H1 (cell line): ENCODE results near the gene PTPN12. TPM values are rescaled to one million over a fixed set of nuclear protein-coding genes. Genes with fewer than 3 reads are reported as not detected.

Experiments used
- CTCF ChIA-PET: fragments of 300-600 bp; sonication (Branson Sonifier 250); formaldehyde crosslinking; loops from one replicate; lab custom pipeline; 2021; ENCODE audit not compliant: partially characterized antibody; lab: Charles Lee
- POLR2A ChIA-PET: fragments of 300-600 bp; sonication (Branson Sonifier 250); formaldehyde crosslinking; loops from one replicate; lab custom pipeline; 2021; ENCODE audit warnings: inconsistent platforms; ENCODE audit not compliant: partially characterized antibody; lab: Charles Lee
- DNase-seq, 2 experiments: peaks; one replicate each; pipeline versions ENCODE4 v3.0.0 to v3.0.0-alpha.2; 2010 to 2022; ENCODE audit warnings: low spot score in 2 of 2, low read depth in 1 of 2, mixed read lengths in 1 of 2
- FAIRE-seq: peaks from 2 replicates; lab custom pipeline; 2011; peaks lifted over from hg19 to GRCh38; lab: Jason Lieb, UNC
- H2AFZ ChIP-seq: 2 replicates; pipeline ENCODE4 v1.8.1; 2012; ENCODE audit warnings: low read length, inconsistent platforms
- H2AK5ac ChIP-seq: 2 replicates; pipeline ENCODE4 v1.6.1; 2013; ENCODE audit warnings: low read depth, low read length
- H2BK120ac ChIP-seq: replicated peaks from 2 replicates; pipeline ENCODE3; 2013; ENCODE audit warnings: low read depth, low read length, inconsistent platforms
- H2BK12ac ChIP-seq: 2 replicates; pipeline ENCODE4 v1.6.1; 2013; ENCODE audit warnings: low read depth, low read length
- H2BK15ac ChIP-seq: 2 replicates; pipeline ENCODE4 v1.6.1; 2013; ENCODE audit warnings: low read length
- H2BK20ac ChIP-seq: 2 replicates; pipeline ENCODE4 v1.6.1; 2013; ENCODE audit warnings: low read length
- H2BK5ac ChIP-seq: 2 replicates; pipeline ENCODE4 v1.6.1; 2013; ENCODE audit warnings: low read depth, low read length
- H3K14ac ChIP-seq: 2 replicates; pipeline ENCODE4 v1.6.1; 2013; ENCODE audit warnings: inconsistent platforms; ENCODE audit not compliant: insufficient read length
- H3K18ac ChIP-seq: 2 replicates; pipeline ENCODE4 v1.6.1; 2013; ENCODE audit warnings: low read length; ENCODE audit errors: extremely low read depth
- H3K23ac ChIP-seq: 2 replicates; pipeline ENCODE4 v1.6.1; 2013; ENCODE audit warnings: inconsistent platforms; ENCODE audit not compliant: insufficient read length
- H3K23me2 ChIP-seq: 2 replicates; pipeline ENCODE4 v1.6.1; 2013; ENCODE audit warnings: low read depth, low read length
- H3K27ac ChIP-seq: 2 replicates; pipeline ENCODE4 v1.6.1; 2011; ENCODE audit warnings: low read depth, low read length, inconsistent platforms
- H3K27me3 ChIP-seq, 4 experiments: replicated peaks in 1 of 4; 1 replicate in 1 of 4; 2 replicates in 3 of 4; pipeline versions ENCODE4 v1.6.1 to v1.8.1; 2011 to 2013; ENCODE audit warnings: low read length in 3 of 4, mild to moderate bottlenecking in 3 of 4, inconsistent platforms in 2 of 4, mixed read lengths in 2 of 4, moderate library complexity in 1 of 4; ENCODE audit not compliant: control insufficient read depth in 3 of 4, insufficient read depth in 3 of 4; ENCODE audit errors: extremely low read depth in 1 of 4
- H3K36me3 ChIP-seq, 4 experiments: 2 replicates each; pipeline versions ENCODE4 v1.6.1 to v1.8.1; 2011 to 2013; ENCODE audit warnings: mild to moderate bottlenecking in 4 of 4, low read length in 3 of 4, moderate library complexity in 2 of 4, control low read depth in 1 of 4, inconsistent platforms in 1 of 4; ENCODE audit not compliant: insufficient read depth in 4 of 4, control insufficient read depth in 2 of 4
- H3K4ac ChIP-seq: replicated peaks from 2 replicates; pipeline ENCODE3; 2013; ENCODE audit warnings: low read length, low read depth, mixed read lengths, inconsistent platforms; ENCODE audit not compliant: insufficient read length
- H3K4me1 ChIP-seq, 4 experiments: replicated peaks in 1 of 4; 1 replicate in 1 of 4; 2 replicates in 3 of 4; pipeline versions ENCODE4 v1.6.1 to v1.8.1; 2011 to 2013; ENCODE audit warnings: low read length in 3 of 4, inconsistent platforms in 2 of 4, mixed read lengths in 1 of 4; ENCODE audit not compliant: insufficient read depth in 4 of 4, control insufficient read depth in 3 of 4
- H3K4me2 ChIP-seq, 2 experiments: 2 replicates each; pipeline versions ENCODE4 v1.6.1 to v1.8.1; 2011 to 2013; ENCODE audit warnings: low read depth in 2 of 2, low read length in 2 of 2, control low read depth in 1 of 2, inconsistent platforms in 1 of 2, mild to moderate bottlenecking in 1 of 2; ENCODE audit not compliant: insufficient read depth in 1 of 2
- H3K4me3 ChIP-seq, 4 experiments: fragments of 200-600, 300-600 bp in 1 of 4; sonication (generic), shearing (Covaris generic), sonication (Bioruptor Twin) in 1 of 4; 2 replicates each; pipeline versions ENCODE4 v1.5.1 to v1.8.1; 2011 to 2016; ENCODE audit warnings: low read length in 4 of 4, low read depth in 3 of 4, control low read depth in 2 of 4, inconsistent platforms in 2 of 4, mild to moderate bottlenecking in 2 of 4, mixed read lengths in 1 of 4, moderate library complexity in 1 of 4; ENCODE audit not compliant: insufficient read depth in 2 of 4; ENCODE audit errors: extremely low read depth in 1 of 4
- H3K56ac ChIP-seq: replicated peaks from 2 replicates; pipeline ENCODE3; 2013; ENCODE audit warnings: low read depth, mild to moderate bottlenecking, mixed read lengths, low read length, inconsistent platforms; ENCODE audit not compliant: insufficient read length
- H3K79me1 ChIP-seq: 2 replicates; pipeline ENCODE4 v1.6.1; 2013; ENCODE audit warnings: low read depth, low read length, control low read depth
- H3K79me2 ChIP-seq, 2 experiments: 2 replicates each; pipeline versions ENCODE4 v1.6.1 to v1.8.1; 2012 to 2013; ENCODE audit warnings: low read length in 2 of 2, mild to moderate bottlenecking in 2 of 2, inconsistent platforms in 1 of 2; ENCODE audit not compliant: insufficient read depth in 2 of 2, control insufficient read depth in 1 of 2
- H3K9ac ChIP-seq, 4 experiments: replicated peaks in 1 of 4; 1 replicate in 1 of 4; 2 replicates in 3 of 4; pipeline versions ENCODE4 v1.6.1 to v1.8.1; 2011 to 2013; ENCODE audit warnings: low read depth in 3 of 4, low read length in 3 of 4, control low read depth in 2 of 4, mild to moderate bottlenecking in 2 of 4, moderate library complexity in 2 of 4, inconsistent platforms in 1 of 4; ENCODE audit errors: extremely low read depth in 1 of 4
- H3K9me3 ChIP-seq, 2 experiments: 2 replicates each; pipeline versions ENCODE4 v1.6.1 to v1.8.1; 2012 to 2013; ENCODE audit warnings: mild to moderate bottlenecking in 2 of 2, moderate library complexity in 2 of 2, control low read depth in 1 of 2, inconsistent platforms in 1 of 2, low read depth in 1 of 2, low read length in 1 of 2, mixed read lengths in 1 of 2; ENCODE audit not compliant: insufficient read depth in 2 of 2
- H4K20me1 ChIP-seq, 2 experiments: replicated peaks in 1 of 2; 2 replicates each; pipeline versions ENCODE3 to v1.8.1; 2011 to 2013; ENCODE audit warnings: inconsistent platforms in 2 of 2, low read length in 2 of 2, mild to moderate bottlenecking in 1 of 2; ENCODE audit not compliant: insufficient read depth in 2 of 2, control insufficient read depth in 1 of 2
- H4K5ac ChIP-seq: 2 replicates; pipeline ENCODE4 v1.6.1; 2013; ENCODE audit warnings: low read length, low read depth, mixed read lengths, inconsistent platforms; ENCODE audit not compliant: insufficient read length
- H4K8ac ChIP-seq: 2 replicates; pipeline ENCODE4 v1.8.0; 2013; ENCODE audit warnings: mild to moderate bottlenecking, moderate library complexity, low read length, inconsistent platforms; ENCODE audit not compliant: insufficient read depth; ENCODE audit errors: extremely low read depth
- H4K91ac ChIP-seq: replicated peaks from 2 replicates; pipeline ENCODE3; 2013; ENCODE audit warnings: low read length, mixed read lengths, inconsistent platforms; ENCODE audit not compliant: insufficient read length
- ASH2L ChIP-seq: fragments of 200-600, 300-600 bp; sonication (generic); IDR thresholded peaks from one replicate; pipeline ENCODE4 v1.7.1; 2017; ENCODE audit warnings: low read length
- CBX8 ChIP-seq: fragments of 300-800, 300-1000 bp; sonication (generic); IDR thresholded peaks from 2 replicates; pipeline ENCODE4 v1.7.1; 2016; ENCODE audit warnings: low read depth, low read length, borderline replicate concordance
- CTCF ChIP-seq, 3 experiments: IDR thresholded peaks; 1 replicate in 2 of 3; 2 replicates in 1 of 3; pipeline versions ENCODE4 v1.5.1 to v1.6.1; 2011; ENCODE audit warnings: low read length in 3 of 3, mild to moderate bottlenecking in 3 of 3, inconsistent platforms in 2 of 3, low read depth in 1 of 3, moderate library complexity in 1 of 3; ENCODE audit not compliant: insufficient read depth in 1 of 3; ENCODE audit errors: control extremely low read depth in 1 of 3
- NRF1 ChIP-seq: IDR thresholded peaks from 2 replicates; pipeline ENCODE4 v1.6.1; 2011; ENCODE audit warnings: mild to moderate bottlenecking, low read depth, low read length, improper control_type of control experiment
- POLR2A ChIP-seq, 2 experiments: IDR thresholded peaks; 1 replicate in 1 of 2; 2 replicates in 1 of 2; pipeline ENCODE4 v1.6.1; 2011; ENCODE audit warnings: low read depth in 2 of 2, low read length in 2 of 2, mild to moderate bottlenecking in 2 of 2; ENCODE audit errors: control extremely low read depth in 1 of 2
- POLR2AphosphoS5 ChIP-seq: IDR thresholded peaks from 2 replicates; pipeline ENCODE4 v1.6.1; 2011; ENCODE audit warnings: low read depth, low read length
- SUZ12 ChIP-seq: fragments of 200-600 bp; sonication (generic); IDR thresholded peaks from 2 replicates; pipeline ENCODE4 v1.6.1; 2012; ENCODE audit warnings: mild to moderate bottlenecking, inconsistent platforms, low read length, moderate library complexity, mixed read lengths
- TAF1 ChIP-seq: IDR thresholded peaks from 2 replicates; pipeline ENCODE4 v1.6.1; 2011; ENCODE audit warnings: mild to moderate bottlenecking, low read depth, low read length
- TBP ChIP-seq: IDR thresholded peaks from 2 replicates; pipeline ENCODE4 v1.6.1; 2011; ENCODE audit warnings: low read depth, low read length, improper control_type of control experiment
- YY1 ChIP-seq: IDR thresholded peaks from 2 replicates; pipeline ENCODE4 v1.6.1; 2011; ENCODE audit warnings: low read depth, mild to moderate bottlenecking, low read length
- WGBS, 2 experiments: shearing (Covaris generic) in 1 of 2; methylation state at CpG; one replicate each; pipeline versions ENCODE4 v1.1.6 to v1.1.7; 2013 to 2015; ENCODE audit warnings: low lambda C conversion rate in 2 of 2, mixed read lengths in 2 of 2, inconsistent platforms in 1 of 2, low coverage in 1 of 2, missing lambda C conversion rate in 1 of 2; ENCODE audit not compliant: insufficient replicate concordance in 2 of 2, insufficient coverage in 1 of 2, insufficient read length in 1 of 2; ENCODE audit errors: extremely low coverage in 1 of 2, missing lambda C conversion rate in 1 of 2; 5-methylcytosine and 5-hydroxymethylcytosine counted together
- polyA plus RNA-seq, 7 experiments: library from polyadenylated mRNA; depleted of rRNA in 3 of 7; stranded (reverse) in 5 of 7; unstranded in 2 of 7; fragments of >200 nt in 5 of 7; fragments of 200-250 nt in 2 of 7; gene quantifications; 1 replicate in 5 of 7; 2 replicates in 1 of 7; 4 replicates in 1 of 7; pipeline versions ENCODE4 v1.2.1 to v1.2.3, GENCODE V29; 2011 to 2013; ENCODE audit warnings: missing spikeins in 2 of 7, mixed read lengths in 2 of 7
- total RNA-seq: library from RNA; stranded (reverse); fragmentation: NEBNext Ultra II Directional; extraction: Animal tissue kit (Norgen Biotek cat#: 25700); gene quantifications from 2 replicates; pipeline ENCODE4 v1.2.1, GENCODE V29; 2021

PTPN12 gene
- total and polyA plus RNA-seq, 2 of the 8 experiments (the other 6 are each of a cell fraction or from before 2014, with no cell fraction given), result 39.7 to 132 TPM

DNA sequence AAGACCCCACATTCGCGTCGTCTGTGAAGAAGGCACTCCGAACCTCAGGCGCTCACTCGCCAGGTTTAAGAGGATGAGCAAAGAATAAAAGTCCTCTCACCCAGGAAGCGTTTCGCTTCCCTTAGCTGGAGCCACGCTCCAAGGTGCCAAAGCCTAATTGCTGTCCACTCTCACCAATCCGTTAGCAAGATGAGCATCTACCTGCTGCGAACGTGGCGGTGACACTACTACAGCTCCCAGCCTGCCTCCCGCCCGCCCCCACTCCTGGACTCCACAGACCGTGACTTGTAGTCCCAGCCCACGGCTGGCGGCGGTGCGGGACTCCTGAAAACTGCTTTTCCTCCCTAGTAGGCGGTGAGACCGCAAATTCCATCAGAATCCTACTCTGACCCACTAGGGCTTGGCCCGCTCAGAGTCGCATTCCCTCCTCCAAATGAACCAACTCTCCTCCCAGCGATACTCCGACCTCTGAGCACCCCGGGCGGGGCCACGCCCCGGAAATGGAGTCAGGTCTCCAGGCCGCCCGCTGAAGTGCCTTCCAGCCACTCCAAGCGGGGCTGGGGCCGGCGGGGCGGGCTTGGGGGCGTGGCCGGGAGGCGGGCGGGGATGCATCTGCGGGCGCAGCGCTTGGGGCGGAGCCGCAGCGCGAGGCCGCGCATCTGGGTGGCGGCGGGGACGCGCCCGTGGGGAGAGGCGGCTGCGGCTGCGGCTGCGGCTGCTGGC, 521 bp upstream of the PTPN12 start:
- ChIA-PET CTCF (interaction anchor here (1.0 to 1.2 kb wide), 2 partner anchors 19 to 24 kb away, joined by 3 to 5 read pairs; no protein-coding TSS in a partner anchor), POLR2A (interaction anchor here (0.5 to 2.1 kb wide), 5 partner anchors 12 to 263 kb away, joined by 3 to 15 read pairs (median 3); no protein-coding TSS in a partner anchor)
- Histone ChIP-seq H3K36me3 (no peaks in the 10 kb centered on the region), H3K56ac (peak overlapping the region; percentile 59), H3K18ac (peak overlapping the region; percentile 84), H3K79me1 (no peaks in the 10 kb centered on the region), H3K4me1 (peaks cover 0 to 3% (median 1%) of the 10 kb centered on the region in 4 experiments; a peak in 2 of 7 replicates), H2BK15ac (no peak overlapping the region), H4K91ac (peak overlapping the region; percentile 85), H3K4ac (peak overlapping the region; percentile 91), H2AK5ac (no peak overlapping the region), H2BK120ac (no peak overlapping the region), H3K27me3 (no peaks in the 10 kb centered on the region), H4K5ac (peak overlapping the region; percentile 19), H3K79me2 (peaks cover 16 to 40% of the 10 kb centered on the region in 2 experiments), H2AFZ (0 out of 2 replicates have a peak overlapping the region, but pooled peaks have one; percentile 0), H3K23me2 (peaks cover 5% of the 10 kb centered on the region; the same call in 1 of the 2 replicates), H3K23ac (no peak overlapping the region), H3K9me3 (peaks cover 0 to 12% of the 10 kb centered on the region in 2 experiments; a peak in 1 of 4 replicates), H3K9ac (peak overlapping the region in 3 of 4 experiments; percentile 13 to 84 (median 38); a peak in 5 of 7 replicates), H4K8ac (peak overlapping the region; percentile 91; the same call in 1 of the 2 replicates), H2BK12ac (peak overlapping the region; percentile 21; the same call in 1 of the 2 replicates), H3K27ac (no peak overlapping the region), H4K20me1 (peaks cover 6 to 9% of the 10 kb centered on the region in 2 experiments), H2BK5ac (peak overlapping the region; percentile 97), H3K4me2 (peak overlapping the region; percentile 95 to 97), H2BK20ac (peak overlapping the region; percentile 80; the same call in 1 of the 2 replicates), H3K14ac (peak overlapping the region; percentile 68), H3K4me3 (peak overlapping the region; percentile 71 to 92 (median 85))
- WGBS, 2 experiments, result 4% methylated on average over 23 of the region's 58 CpGs; no CpG with 5 or more reads in 1 of the 2 experiments
- peak; percentile 89 to 96 for DNase-seq
- no peak for FAIRE-seq
- TF ChIP-seq POLR2AphosphoS5, result peak; percentile 80
- TF ChIP-seq SUZ12, result no peak
- no peak for TF ChIP-seq CBX8
- TF ChIP-seq ASH2L, result peak; percentile 77
- peak; percentile 56 to 79 for TF ChIP-seq POLR2A (IDR thresholded peaks at IDR 0.05; ENCODE audit: control extremely low read depth in 1 of 2, low read depth in 2 of 2, low read length in 2 of 2)
- TF ChIP-seq CTCF (IDR thresholded peaks at IDR 0.05; ENCODE audit: control extremely low read depth in 1 of 3, insufficient read depth in 1 of 3, low read depth in 1 of 3, low read length in 3 of 3), result no peak
- TF ChIP-seq TBP, result peak; percentile 92
- TF ChIP-seq YY1, result no peak
- peak; percentile 94 for TF ChIP-seq TAF1
- TF ChIP-seq NRF1, result no peak
